HepG2 (cell line): ENCODE data around the gene ME3. TPM values are rescaled to one million over a fixed set of nuclear protein-coding genes. Genes with fewer than 3 reads are reported as not detected.
A peak's percentile ranks its signal among the peaks of the same experiment; 100 is the strongest.

Source experiments
- CREM ChIP-seq, 2 experiments: sonication (generic) in 1 of 2; formaldehyde crosslinking in 1 of 2; IDR thresholded peaks; 2 replicates each; pipeline versions ENCODE4 v1.4.0 to v1.6.1; 2016 to 2020; ENCODE audit warnings: antibody characterized with exemption in 1 of 2, mild to moderate bottlenecking in 1 of 2, missing genetic modification reagents in 1 of 2
- ELF3 ChIP-seq: IDR thresholded peaks from 2 replicates; pipeline ENCODE4 v1.6.1; 2016; ENCODE audit warnings: missing genetic modification reagents, missing compliant biosample characterization
- ETV5 ChIP-seq: IDR thresholded peaks from 2 replicates; pipeline ENCODE4 v1.6.1; 2018; ENCODE audit warnings: missing biosample characterization, missing genetic modification reagents, inconsistent platforms, borderline replicate concordance
- FOSL1 ChIP-seq: sonication (generic); formaldehyde crosslinking; IDR thresholded peaks from 2 replicates; pipeline ENCODE4 v1.9.0; 2021; ENCODE audit warnings: missing genetic modification reagents, borderline replicate concordance
- FOXK1 ChIP-seq: sonication (generic); formaldehyde crosslinking; IDR thresholded peaks from 2 replicates; pipeline ENCODE4 v1.4.0; 2020; ENCODE audit warnings: low read depth, missing genetic modification reagents, borderline replicate concordance
- HHEX ChIP-seq: IDR thresholded peaks from 2 replicates; pipeline ENCODE4 v1.6.1; 2016; ENCODE audit warnings: control low read depth
- HMG20A ChIP-seq: IDR thresholded peaks from 2 replicates; pipeline ENCODE4 v1.6.1; 2016; ENCODE audit warnings: borderline replicate concordance
- HNRNPH1 ChIP-seq: fragments of 200-400 bp; formaldehyde crosslinking; optimal IDR thresholded peaks from 2 replicates; pipeline ENCODE3; 2017; ENCODE audit warnings: mild to moderate bottlenecking, low read depth, low read length
- JUN ChIP-seq: sonication (generic); formaldehyde crosslinking; IDR thresholded peaks from 2 replicates; pipeline ENCODE4 v1.4.0; 2020; ENCODE audit warnings: mild to moderate bottlenecking, missing genetic modification reagents
- SMAD1 ChIP-seq: sonication (generic); formaldehyde crosslinking; IDR thresholded peaks from 2 replicates; pipeline ENCODE4 v1.4.0; 2020; ENCODE audit warnings: missing genetic modification reagents, low read depth, mild to moderate bottlenecking, borderline replicate concordance
- SOX5 ChIP-seq: IDR thresholded peaks from 2 replicates; pipeline ENCODE4 v1.6.1; 2016; ENCODE audit warnings: borderline replicate concordance
- ZFY ChIP-seq: sonication (generic); formaldehyde crosslinking; IDR thresholded peaks from 2 replicates; pipeline ENCODE4 v1.4.0; 2020; ENCODE audit warnings: missing genetic modification reagents
- ZNF891 ChIP-seq: sonication (generic); formaldehyde crosslinking; IDR thresholded peaks from 2 replicates; pipeline ENCODE4 v1.5.0; 2020; ENCODE audit warnings: mild to moderate bottlenecking, missing genetic modification reagents
- polyA plus RNA-seq, 8 experiments: library from polyadenylated mRNA; depleted of rRNA in 3 of 8; stranded (reverse) in 7 of 8; unstranded in 1 of 8; fragments of >200 nt; fragmentation: Illumina TruSeq in 4 of 8; extraction: Trizol in 4 of 8; gene quantifications; 2 replicates each; pipeline versions ENCODE4 v1.2.1 to v1.2.3, GENCODE V29; 2011 to 2016; ENCODE audit warnings: low read depth in 4 of 8, missing spikeins in 1 of 8, mixed read lengths in 1 of 8; ENCODE audit not compliant: insufficient read depth in 1 of 8
- total RNA-seq, 5 experiments: library from RNA; depleted of rRNA; stranded (reverse); fragments of >200 nt; fragmentation: Illumina TruSeq; extraction: Trizol; gene quantifications; 2 replicates each; pipeline ENCODE4 v1.2.3, GENCODE V29; 2016; ENCODE audit warnings: low read depth in 1 of 5
- TF ChIP-seq, protein P1 (sequence below): sonication (generic); formaldehyde crosslinking; conservative IDR thresholded peaks from 2 replicates; pipeline ENCODE4 v1.4.0; 2020; ENCODE audit warnings: mild to moderate bottlenecking, missing genetic modification reagents, moderate library complexity
- TF ChIP-seq, protein P2 (sequence below): sonication (generic); formaldehyde crosslinking; conservative IDR thresholded peaks from 2 replicates; pipeline ENCODE4 v1.4.0; 2020; ENCODE audit warnings: missing genetic modification reagents
- TF ChIP-seq, protein P3 (sequence below): sonication (generic); formaldehyde crosslinking; IDR thresholded peaks from 2 replicates; pipeline ENCODE4 v1.4.0; 2020; ENCODE audit warnings: missing genetic modification reagents
- TF ChIP-seq, protein P4 (sequence below): IDR thresholded peaks from 2 replicates; pipeline ENCODE4 v1.6.1; 2016; ENCODE audit warnings: mild to moderate bottlenecking

Gene ME3
- total and polyA plus RNA-seq, 2 of the 13 experiments (the other 11 are each of a cell fraction or from before 2014, with no cell fraction given) = not detected

DNA sequence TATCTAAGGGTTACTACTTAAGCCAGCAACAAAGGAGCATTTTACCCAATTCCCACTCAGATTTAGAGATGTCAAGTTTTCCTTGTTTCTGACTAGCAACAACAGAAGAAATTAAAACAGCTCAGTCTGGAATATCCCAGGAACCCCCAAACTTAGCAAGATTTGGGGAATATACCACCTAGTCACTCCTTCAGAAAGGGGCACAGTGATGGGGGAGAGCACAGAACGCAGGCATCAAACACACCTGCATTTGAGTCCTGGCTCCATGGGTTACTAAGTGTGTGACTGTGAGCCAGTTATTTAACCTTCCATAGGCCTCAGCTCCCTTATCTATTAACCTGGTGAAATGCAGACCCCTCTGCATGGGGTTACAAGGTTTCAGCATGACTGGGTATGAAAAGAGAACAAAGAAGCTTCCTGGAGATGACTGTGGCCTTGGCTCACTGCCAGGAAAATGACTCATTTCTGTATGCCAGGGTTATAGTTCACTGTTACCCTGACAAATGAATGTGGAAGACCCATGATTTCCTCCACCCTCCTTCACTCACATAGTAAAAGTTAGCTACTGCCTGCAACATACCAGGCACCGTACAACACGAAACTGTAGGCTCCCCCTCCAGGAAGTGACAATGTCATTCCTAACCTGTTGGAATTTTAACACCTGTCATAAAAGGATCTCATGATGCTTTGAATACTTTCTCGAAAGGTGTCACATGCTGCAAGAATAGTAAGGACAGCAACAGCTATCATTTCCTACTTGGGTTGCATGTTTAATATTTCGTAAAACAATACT, 79.6 kb downstream of the ME3 start (continued):
- TF ChIP-seq, protein P1, sequence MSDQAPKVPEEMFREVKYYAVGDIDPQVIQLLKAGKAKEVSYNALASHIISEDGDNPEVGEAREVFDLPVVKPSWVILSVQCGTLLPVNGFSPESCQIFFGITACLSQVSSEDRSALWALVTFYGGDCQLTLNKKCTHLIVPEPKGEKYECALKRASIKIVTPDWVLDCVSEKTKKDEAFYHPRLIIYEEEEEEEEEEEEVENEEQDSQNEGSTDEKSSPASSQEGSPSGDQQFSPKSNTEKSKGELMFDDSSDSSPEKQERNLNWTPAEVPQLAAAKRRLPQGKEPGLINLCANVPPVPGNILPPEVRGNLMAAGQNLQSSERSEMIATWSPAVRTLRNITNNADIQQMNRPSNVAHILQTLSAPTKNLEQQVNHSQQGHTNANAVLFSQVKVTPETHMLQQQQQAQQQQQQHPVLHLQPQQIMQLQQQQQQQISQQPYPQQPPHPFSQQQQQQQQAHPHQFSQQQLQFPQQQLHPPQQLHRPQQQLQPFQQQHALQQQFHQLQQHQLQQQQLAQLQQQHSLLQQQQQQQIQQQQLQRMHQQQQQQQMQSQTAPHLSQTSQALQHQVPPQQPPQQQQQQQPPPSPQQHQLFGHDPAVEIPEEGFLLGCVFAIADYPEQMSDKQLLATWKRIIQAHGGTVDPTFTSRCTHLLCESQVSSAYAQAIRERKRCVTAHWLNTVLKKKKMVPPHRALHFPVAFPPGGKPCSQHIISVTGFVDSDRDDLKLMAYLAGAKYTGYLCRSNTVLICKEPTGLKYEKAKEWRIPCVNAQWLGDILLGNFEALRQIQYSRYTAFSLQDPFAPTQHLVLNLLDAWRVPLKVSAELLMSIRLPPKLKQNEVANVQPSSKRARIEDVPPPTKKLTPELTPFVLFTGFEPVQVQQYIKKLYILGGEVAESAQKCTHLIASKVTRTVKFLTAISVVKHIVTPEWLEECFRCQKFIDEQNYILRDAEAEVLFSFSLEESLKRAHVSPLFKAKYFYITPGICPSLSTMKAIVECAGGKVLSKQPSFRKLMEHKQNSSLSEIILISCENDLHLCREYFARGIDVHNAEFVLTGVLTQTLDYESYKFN (CRISPR knock-in tag) = peak; percentile 58
- peak; percentile 56; the same call in 1 of the 2 replicates for TF ChIP-seq HMG20A (CRISPR knock-in tag)
- TF ChIP-seq FOXK1 (CRISPR knock-in tag) = peak; percentile 27; the same call in 1 of the 2 replicates
- peak; percentile 90 for TF ChIP-seq ELF3 (CRISPR knock-in tag)
- TF ChIP-seq SMAD1 (CRISPR knock-in tag) = no peak
- TF ChIP-seq JUN (CRISPR knock-in tag) = peak; percentile 82; the same call in 1 of the 2 replicates
- TF ChIP-seq FOSL1 (CRISPR knock-in tag) = peak; percentile 89
- TF ChIP-seq, protein P2, sequence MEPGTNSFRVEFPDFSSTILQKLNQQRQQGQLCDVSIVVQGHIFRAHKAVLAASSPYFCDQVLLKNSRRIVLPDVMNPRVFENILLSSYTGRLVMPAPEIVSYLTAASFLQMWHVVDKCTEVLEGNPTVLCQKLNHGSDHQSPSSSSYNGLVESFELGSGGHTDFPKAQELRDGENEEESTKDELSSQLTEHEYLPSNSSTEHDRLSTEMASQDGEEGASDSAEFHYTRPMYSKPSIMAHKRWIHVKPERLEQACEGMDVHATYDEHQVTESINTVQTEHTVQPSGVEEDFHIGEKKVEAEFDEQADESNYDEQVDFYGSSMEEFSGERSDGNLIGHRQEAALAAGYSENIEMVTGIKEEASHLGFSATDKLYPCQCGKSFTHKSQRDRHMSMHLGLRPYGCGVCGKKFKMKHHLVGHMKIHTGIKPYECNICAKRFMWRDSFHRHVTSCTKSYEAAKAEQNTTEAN (CRISPR knock-in tag) = 0 out of 2 replicates have a peak, but pooled peaks have one; percentile 38
- TF ChIP-seq ZNF891 = no peak
- TF ChIP-seq ETV5 (CRISPR knock-in tag) = peak; percentile 62; the same call in 1 of the 2 replicates
- TF ChIP-seq CREM (IDR thresholded peaks at IDR 0.05) = peak; percentile 50
- no peak for TF ChIP-seq CREM (CRISPR knock-in tag; IDR thresholded peaks at IDR 0.05)
- TF ChIP-seq HNRNPH1 = no peak
- TF ChIP-seq, protein P3, sequence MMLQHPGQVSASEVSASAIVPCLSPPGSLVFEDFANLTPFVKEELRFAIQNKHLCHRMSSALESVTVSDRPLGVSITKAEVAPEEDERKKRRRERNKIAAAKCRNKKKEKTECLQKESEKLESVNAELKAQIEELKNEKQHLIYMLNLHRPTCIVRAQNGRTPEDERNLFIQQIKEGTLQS (CRISPR knock-in tag) = peak; percentile 88
- peak; percentile 91 for TF ChIP-seq SOX5
- TF ChIP-seq, protein P4, sequence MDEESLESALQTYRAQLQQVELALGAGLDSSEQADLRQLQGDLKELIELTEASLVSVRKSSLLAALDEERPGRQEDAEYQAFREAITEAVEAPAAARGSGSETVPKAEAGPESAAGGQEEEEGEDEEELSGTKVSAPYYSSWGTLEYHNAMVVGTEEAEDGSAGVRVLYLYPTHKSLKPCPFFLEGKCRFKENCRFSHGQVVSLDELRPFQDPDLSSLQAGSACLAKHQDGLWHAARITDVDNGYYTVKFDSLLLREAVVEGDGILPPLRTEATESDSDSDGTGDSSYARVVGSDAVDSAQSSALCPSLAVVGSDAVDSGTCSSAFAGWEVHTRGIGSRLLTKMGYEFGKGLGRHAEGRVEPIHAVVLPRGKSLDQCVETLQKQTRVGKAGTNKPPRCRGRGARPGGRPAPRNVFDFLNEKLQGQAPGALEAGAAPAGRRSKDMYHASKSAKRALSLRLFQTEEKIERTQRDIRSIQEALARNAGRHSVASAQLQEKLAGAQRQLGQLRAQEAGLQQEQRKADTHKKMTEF (CRISPR knock-in tag) = peak; percentile 48
- TF ChIP-seq HHEX (CRISPR knock-in tag) = no peak
- TF ChIP-seq ZFY (CRISPR knock-in tag) = 0 out of 2 replicates have a peak, but pooled peaks have one; percentile 23
